ENCODE results near the gene MRGPRF. TPM values are rescaled to one million over a fixed set of nuclear protein-coding genes. Genes with fewer than 3 reads are reported as not detected.

MRGPRF gene
- total RNA-seq, 1 donor from 2014 or later: 0.53 TPM

- Histone ChIP-seq H3K4me3 (ENCODE audit: low read depth, low read length) (no peak overlapping the region), H3K36me3 (ENCODE audit: control insufficient read depth, insufficient read depth, low read length) (no peaks in the 10 kb centered on the region), H3K27me3 (ENCODE audit: control insufficient read depth, insufficient read depth, low read length) (peaks cover 6% of the 10 kb centered on the region)
- no peak for FAIRE-seq
- no peak for TF ChIP-seq CTCF (IDR thresholded peaks at IDR 0.05; ENCODE audit: insufficient read depth, low read length, severe bottlenecking)
- no peak for DNase-seq (ENCODE audit: low read depth)
Observed at GRCh38 chr11:69014084-69014851, 1.2 kb upstream of the MRGPRF start.

- no peak for DNase-seq (ENCODE audit: low read depth)
- no peak overlapping the region for H3K4me3 ChIP-seq (ENCODE audit: low read depth, low read length)
- H3K36me3 ChIP-seq (ENCODE audit: control insufficient read depth, insufficient read depth, low read length): no peaks in the 10 kb centered on the region
- H3K27me3 ChIP-seq (ENCODE audit: control insufficient read depth, insufficient read depth, low read length): peaks cover 6% of the 10 kb centered on the region
- FAIRE-seq: no peak
- no peak for TF ChIP-seq CTCF (IDR thresholded peaks at IDR 0.05; ENCODE audit: insufficient read depth, low read length, severe bottlenecking)
Observed at GRCh38 chr11:69012092-69013008, 696 bp downstream of the MRGPRF start.

- Histone ChIP-seq H3K4me3 (ENCODE audit: low read depth, low read length) (no peak overlapping the region), H3K27me3 (ENCODE audit: control insufficient read depth, insufficient read depth, low read length) (peaks cover 6% of the 10 kb centered on the region), H3K36me3 (ENCODE audit: control insufficient read depth, insufficient read depth, low read length) (no peaks in the 10 kb centered on the region)
- FAIRE-seq: no peak
- TF ChIP-seq CTCF (IDR thresholded peaks at IDR 0.05; ENCODE audit: insufficient read depth, low read length, severe bottlenecking): no peak
- DNase-seq (ENCODE audit: low read depth): no peak
Observed at GRCh38 chr11:69011624-69012091, 1.4 kb downstream of the MRGPRF start.

GRCh38 chr11:69010964-69011623, 2.0 kb downstream of the MRGPRF start:
- TF ChIP-seq CTCF (IDR thresholded peaks at IDR 0.05; ENCODE audit: insufficient read depth, low read length, severe bottlenecking): no peak
- H3K36me3 ChIP-seq (ENCODE audit: control insufficient read depth, insufficient read depth, low read length): no peaks in the 10 kb centered on the region
- DNase-seq (ENCODE audit: low read depth) (peak; percentile 37), FAIRE-seq (no peak)
- peaks cover 6% of the 10 kb centered on the region for H3K27me3 ChIP-seq (ENCODE audit: control insufficient read depth, insufficient read depth, low read length)
- no peak overlapping the region for H3K4me3 ChIP-seq (ENCODE audit: low read depth, low read length)

- no peak for TF ChIP-seq CTCF (IDR thresholded peaks at IDR 0.05; ENCODE audit: insufficient read depth, low read length, severe bottlenecking)
- FAIRE-seq (no peak), DNase-seq (ENCODE audit: low read depth) (peak; percentile 29)
- H3K27me3 ChIP-seq (ENCODE audit: control insufficient read depth, insufficient read depth, low read length): peaks cover 6% of the 10 kb centered on the region
- H3K4me3 ChIP-seq (ENCODE audit: low read depth, low read length): no peak overlapping the region
- H3K36me3 ChIP-seq (ENCODE audit: control insufficient read depth, insufficient read depth, low read length): no peaks in the 10 kb centered on the region
Observed at GRCh38 chr11:69010361-69010891, 2.6 kb downstream of the MRGPRF start.

Data from bronchial epithelial cell (primary cell).